Keratinocyte (primary cell): Measurements from ENCODE around the gene NHERF2.

ENCODE experiments used
- CTCF ChIP-seq, 3 experiments: IDR thresholded peaks in 1 of 3; conservative IDR thresholded peaks in 1 of 3; optimal IDR thresholded peaks in 1 of 3; 2 replicates in 2 of 3; 3 replicates in 1 of 3; pipeline versions ENCODE3 to v1.5.1; 2011; ENCODE audit warnings: low read length in 3 of 3, mild to moderate bottlenecking in 3 of 3, moderate library complexity in 2 of 3, control low read depth in 1 of 3, inconsistent platforms in 1 of 3; ENCODE audit not compliant: insufficient read depth in 2 of 3; ENCODE audit errors: extremely low read depth in 1 of 3
- EZH2 ChIP-seq: IDR thresholded peaks from one replicate; pipeline ENCODE4 v1.6.1; 2012; ENCODE audit warnings: inconsistent platforms, mild to moderate bottlenecking, low read length, moderate library complexity

GRCh38 chr16:1981398-1981836 is 45.3 kb upstream of the NHERF2 start, which contains the start of gene NOXO1:
- TF ChIP-seq CTCF (optimal IDR thresholded peaks at IDR 0.05 in 1 of 3, IDR thresholded peaks at IDR 0.05 in 1 of 3, conservative IDR thresholded peaks at IDR 0.05 in 1 of 3; ENCODE audit: extremely low read depth in 1 of 3, insufficient read depth in 2 of 3, low read length in 3 of 3): peak in 1 of 3 experiments; percentile 8
- no peak for TF ChIP-seq EZH2
